Hippocampal formation (tissue), 2 donors: ENCODE measurements around the gene RAB3A.
A peak's percentile ranks its signal among the peaks of the same experiment; 100 is the strongest.
"Not testable (repeated sequence)": the region's sequence is repeated elsewhere in the genome, so short reads cannot be mapped to it uniquely, and the experiment has no call there.

Source experiments
- DNase-seq, 2 donors: peaks; one replicate each; lab custom pipeline; 2025; lab: John Stamatoyannopoulos, UW

RAB3A gene

GRCh38 chr19:18167975-18168645 lies 35.7 kb downstream of the RAB3A start:
- no peak for DNase-seq

- DNase-seq, result no peak
These were observed 36.8 kb downstream of the RAB3A start for GRCh38 chr19:18167011-18167410.

GRCh38 chr19:18165794-18166544 lies 37.9 kb downstream of the RAB3A start:
- DNase-seq, result no peak

- DNase-seq, result no peak
These were observed 39.8 kb downstream of the RAB3A start for GRCh38 chr19:18164072-18164471.

GRCh38 chr19:18161636-18162002 lies 42.2 kb downstream of the RAB3A start:
- no peak for DNase-seq

- peak; percentile 26 to 66 for DNase-seq
These were observed 42.7 kb downstream of the RAB3A start for GRCh38 chr19:18160971-18161635.

- DNase-seq, result no peak
These were observed 43.3 kb downstream of the RAB3A start for GRCh38 chr19:18160493-18160970.

- DNase-seq, result no peak
These were observed 44.0 kb downstream of the RAB3A start for GRCh38 chr19:18159810-18160209.

GRCh38 chr19:18159059-18159616 lies 44.7 kb downstream of the RAB3A start:
- DNase-seq, result not testable (repeated sequence)

GRCh38 chr19:18158467-18158866 lies 45.4 kb downstream of the RAB3A start:
- DNase-seq, result no peak

- DNase-seq, result peak; percentile 78 to 80
These were observed 46.3 kb downstream of the RAB3A start for GRCh38 chr19:18157465-18158063.

GRCh38 chr19:18156841-18157464 lies 46.9 kb downstream of the RAB3A start:
- DNase-seq, result peak in 1 of 2 donors; percentile 61

- DNase-seq, result no peak
These were observed 47.6 kb downstream of the RAB3A start for GRCh38 chr19:18156268-18156667.

GRCh38 chr19:18155095-18156087 lies 48.5 kb downstream of the RAB3A start:
- DNase-seq, result no peak

GRCh38 chr19:18153556-18154134 lies 50.2 kb downstream of the RAB3A start:
- DNase-seq, result no peak

GRCh38 chr19:18152817-18153555 lies 50.9 kb downstream of the RAB3A start, which contains the start of gene PIK3R2:
PIK3R2 (plus strand) TSS chr19:18153163; CDS start chr19:18155880, 2,717 bp downstream.
- DNase-seq, result peak; percentile 95 to 99

GRCh38 chr19:18152442-18152816 lies 51.4 kb downstream of the RAB3A start:
- peak; percentile 86 to 91 for DNase-seq

GRCh38 chr19:18150776-18151624 lies 52.8 kb downstream of the RAB3A start:
- DNase-seq, result no peak
